CD4-positive, alpha-beta T cell treated with Interleukin-21 for 1 hour (primary cell): ENCODE data around the gene STAT4.

Source experiments
- DNase-seq: peaks from one replicate; pipeline ENCODE4 v3.0.0-alpha.2; 2020

STAT4 gene

GRCh38 chr2:191078165-191078867 lies 72.5 kb downstream of the STAT4 start:
- no peak for DNase-seq

GRCh38 chr2:191070276-191070675 lies 80.5 kb downstream of the STAT4 start:
- no peak for DNase-seq

- no peak for DNase-seq
These were observed 81.2 kb downstream of the STAT4 start for GRCh38 chr2:191069606-191070005.

- DNase-seq, result no peak
These were observed 83.9 kb downstream of the STAT4 start for GRCh38 chr2:191066919-191067233.

GRCh38 chr2:191066197-191066918 lies 84.4 kb downstream of the STAT4 start:
- peak; percentile 22 for DNase-seq

GRCh38 chr2:191065785-191066184 lies 85.0 kb downstream of the STAT4 start:
- no peak for DNase-seq

GRCh38 chr2:191064590-191064989 lies 86.2 kb downstream of the STAT4 start:
- DNase-seq, result peak; percentile 63

GRCh38 chr2:191063584-191063983 lies 87.2 kb downstream of the STAT4 start:
- DNase-seq, result no peak

- DNase-seq, result peak; percentile 55
These were observed 89.3 kb downstream of the STAT4 start for GRCh38 chr2:191061381-191061980.

- no peak for DNase-seq
These were observed 91.5 kb downstream of the STAT4 start for GRCh38 chr2:191059308-191059707.

GRCh38 chr2:191056228-191056627 lies 94.6 kb downstream of the STAT4 start:
- DNase-seq, result peak; percentile 52

GRCh38 chr2:191053256-191053655 lies 97.5 kb downstream of the STAT4 start:
- DNase-seq, result no peak

GRCh38 chr2:191051825-191052778 lies 98.7 kb downstream of the STAT4 start:
- DNase-seq, result peak; percentile 77

- DNase-seq, result no peak
These were observed 99.6 kb downstream of the STAT4 start for GRCh38 chr2:191051177-191051576.

- no peak for DNase-seq
These were observed 100.2 kb downstream of the STAT4 start for GRCh38 chr2:191050640-191050987.

GRCh38 chr2:191049728-191050639 lies 100.8 kb downstream of the STAT4 start:
- DNase-seq, result peak; percentile 30

GRCh38 chr2:191048073-191048472 lies 102.7 kb downstream of the STAT4 start:
- no peak for DNase-seq

GRCh38 chr2:191045141-191045540 lies 105.7 kb downstream of the STAT4 start:
- DNase-seq, result no peak

- no peak for DNase-seq
These were observed 107.4 kb downstream of the STAT4 start for GRCh38 chr2:191043438-191043837.

GRCh38 chr2:191041418-191042161 lies 109.2 kb downstream of the STAT4 start:
- DNase-seq, result no peak

- no peak for DNase-seq
These were observed 111.2 kb downstream of the STAT4 start for GRCh38 chr2:191039616-191040015.
